CD4-positive, alpha-beta T cell treated with Interleukin-4 for 4 hours (primary cell): ENCODE results near the gene TLE4.
"Not testable (repeated sequence)": the region's sequence is repeated elsewhere in the genome, so short reads cannot be mapped to it uniquely, and the experiment has no call there.

Experiments
- DNase-seq: peaks from one replicate; pipeline ENCODE4 v3.0.0-alpha.2; 2020

The TLE4 gene

DNA sequence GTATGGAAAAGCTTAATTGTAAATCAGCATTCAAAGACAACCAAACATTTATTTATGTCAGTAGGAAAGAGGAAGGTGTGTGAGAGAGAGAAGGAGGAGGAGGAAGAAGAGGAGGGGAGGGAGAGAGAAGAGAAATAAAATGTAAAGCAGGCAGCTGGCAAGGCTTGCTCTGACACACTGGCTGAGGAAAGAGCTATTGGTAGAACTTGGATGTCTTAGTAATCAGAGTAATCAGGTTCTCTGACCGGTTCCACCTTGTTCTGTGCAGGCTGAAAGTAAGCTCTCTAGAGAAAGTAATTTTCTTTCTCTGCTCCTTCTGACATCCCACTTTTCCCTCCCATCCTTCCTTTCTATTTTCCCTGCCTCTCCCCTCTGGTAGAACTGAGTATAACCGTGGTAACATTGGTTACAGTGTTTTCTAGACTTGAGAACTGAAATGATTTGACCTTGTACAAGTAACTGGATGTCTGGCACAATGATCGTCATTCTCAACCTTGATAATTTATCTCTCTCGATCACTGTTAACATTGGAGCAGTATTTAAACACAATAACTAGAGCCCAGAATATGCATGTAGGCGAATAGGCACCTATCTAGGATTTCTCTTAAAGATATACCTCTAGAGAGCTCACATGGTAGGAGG lies 33.3 kb downstream of the TLE4 start:
- no peak for DNase-seq

DNA sequence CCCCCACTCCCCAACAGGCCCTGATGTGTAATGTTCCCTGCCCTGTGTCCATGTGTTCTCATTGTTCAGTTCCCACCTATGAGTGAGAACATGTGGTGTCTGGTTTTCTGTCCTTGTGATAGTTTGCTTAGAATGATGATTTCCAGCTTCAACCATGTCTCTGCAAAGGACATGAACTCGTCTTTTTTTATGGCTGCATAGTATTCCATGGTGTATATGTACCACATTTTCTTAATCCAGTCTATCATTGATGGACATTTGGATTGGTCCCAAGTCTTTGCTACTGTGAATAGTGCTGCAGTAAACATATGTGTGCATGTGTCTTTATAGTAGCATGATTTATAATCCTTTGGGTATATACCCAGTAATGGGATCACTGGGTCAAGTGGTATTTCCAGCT lies 34.8 kb downstream of the TLE4 start:
- DNase-seq: not testable (repeated sequence)

DNA sequence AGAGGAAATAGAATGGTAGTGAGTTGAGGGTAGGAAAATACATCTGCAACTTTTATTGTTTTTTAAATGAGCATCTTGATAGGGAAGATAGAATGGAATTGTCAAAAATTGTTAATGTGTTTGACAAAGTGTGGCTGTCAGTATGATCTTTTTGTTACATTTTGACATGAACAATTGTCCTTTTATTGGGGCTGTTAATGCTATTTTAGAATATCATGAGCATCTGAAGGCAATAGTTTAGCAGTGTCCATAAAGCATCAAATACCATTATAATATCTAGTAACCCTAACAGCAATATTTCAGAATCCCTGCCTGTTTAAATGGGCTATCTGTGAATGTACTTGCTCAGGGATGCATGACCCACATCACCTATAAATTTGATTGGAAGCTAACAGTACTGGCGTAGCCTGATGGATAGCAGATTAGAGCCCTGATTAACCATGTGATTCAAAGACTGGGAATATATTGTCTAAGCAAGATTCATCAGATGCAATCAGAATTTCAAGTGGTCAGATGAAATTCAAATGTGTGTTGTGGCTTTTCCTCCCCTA lies 37.8 kb downstream of the TLE4 start:
- no peak for DNase-seq

DNA sequence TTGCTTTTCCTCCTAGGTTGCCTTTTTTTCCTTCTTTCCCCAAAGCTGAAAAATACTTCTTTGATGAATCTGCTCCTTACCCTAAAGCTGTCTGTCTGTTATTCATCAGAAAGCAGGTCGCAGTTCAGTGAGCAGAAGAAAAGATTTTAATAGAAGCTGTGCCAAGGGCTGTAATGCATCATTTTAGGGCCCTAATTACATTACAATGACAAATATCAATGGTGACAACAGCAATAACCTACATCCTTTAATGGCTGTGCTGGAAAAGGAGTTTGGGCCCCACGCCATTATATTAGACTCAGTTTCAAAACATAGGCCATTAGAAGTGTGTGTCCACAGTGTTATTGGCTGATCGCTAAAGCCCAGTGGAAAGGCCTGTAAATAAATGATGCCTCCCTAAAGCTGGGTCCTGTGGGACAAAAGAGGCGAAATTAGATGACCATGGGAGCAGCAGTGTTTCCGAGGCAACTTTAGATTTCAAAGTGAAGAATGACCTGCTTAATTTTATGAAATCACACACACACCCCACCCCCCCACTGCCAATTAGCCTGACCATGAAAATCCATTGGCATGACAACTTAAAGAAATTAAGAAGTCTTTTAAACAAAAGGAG lies 38.4 kb downstream of the TLE4 start:
- no peak for DNase-seq

DNA sequence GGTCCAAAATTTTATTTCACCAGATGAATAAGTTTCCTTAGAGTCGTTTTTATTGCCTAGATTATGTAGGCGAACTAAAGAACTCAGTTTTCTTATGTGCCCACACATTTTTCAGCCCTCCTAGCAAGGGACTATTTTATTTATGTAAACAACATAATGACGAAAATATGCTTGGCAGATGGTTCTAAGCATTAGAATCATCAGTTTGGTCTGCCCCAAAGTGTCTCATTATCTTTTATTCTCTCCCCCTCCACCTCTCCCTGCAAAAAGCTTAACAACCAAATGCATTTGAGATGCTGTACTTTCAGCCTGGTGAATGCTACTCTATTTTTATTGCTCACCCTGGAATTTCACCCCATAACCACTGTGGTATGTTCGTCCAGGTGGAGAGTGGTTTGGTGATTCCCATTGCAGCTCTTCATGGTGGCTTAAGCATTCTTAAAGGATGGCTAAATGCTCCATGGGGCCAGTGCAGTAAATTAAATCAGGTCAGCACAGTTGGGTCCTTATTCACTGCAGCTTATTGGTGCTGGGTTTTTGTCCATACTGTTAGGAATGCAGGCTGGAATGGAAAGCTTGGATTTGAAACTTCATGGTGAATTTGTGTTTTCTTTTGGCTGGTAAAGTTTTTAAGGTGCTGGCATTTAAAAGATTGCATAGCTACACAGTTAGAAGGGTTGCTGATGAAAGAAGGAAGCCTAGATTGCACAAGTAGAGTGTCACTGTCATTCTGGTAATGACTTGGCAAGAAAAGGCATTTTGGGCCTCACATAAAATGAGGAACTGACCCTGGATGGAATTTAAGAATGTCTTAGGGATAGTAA lies 39.2 kb downstream of the TLE4 start:
- DNase-seq: peak; percentile 15

DNA sequence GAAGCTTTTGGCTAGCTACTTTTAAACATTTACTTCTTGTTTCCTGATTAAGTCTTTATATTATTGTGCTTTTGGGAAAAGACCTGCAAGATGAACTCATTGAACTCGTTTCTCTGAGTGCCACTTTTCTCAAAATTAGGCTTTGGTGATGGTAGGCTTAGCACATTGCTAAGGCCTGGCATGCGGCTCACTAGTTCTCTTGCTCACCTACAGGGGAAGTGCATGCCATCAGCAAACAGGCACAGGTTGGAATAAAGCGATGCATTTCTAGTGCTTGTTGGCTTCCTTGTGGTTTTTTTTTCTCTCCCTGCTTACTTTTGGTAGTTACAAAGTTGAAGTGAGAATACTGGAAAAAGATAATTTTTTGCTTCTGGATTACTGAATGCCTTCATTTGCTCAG lies 41.4 kb downstream of the TLE4 start:
- DNase-seq: no peak

DNA sequence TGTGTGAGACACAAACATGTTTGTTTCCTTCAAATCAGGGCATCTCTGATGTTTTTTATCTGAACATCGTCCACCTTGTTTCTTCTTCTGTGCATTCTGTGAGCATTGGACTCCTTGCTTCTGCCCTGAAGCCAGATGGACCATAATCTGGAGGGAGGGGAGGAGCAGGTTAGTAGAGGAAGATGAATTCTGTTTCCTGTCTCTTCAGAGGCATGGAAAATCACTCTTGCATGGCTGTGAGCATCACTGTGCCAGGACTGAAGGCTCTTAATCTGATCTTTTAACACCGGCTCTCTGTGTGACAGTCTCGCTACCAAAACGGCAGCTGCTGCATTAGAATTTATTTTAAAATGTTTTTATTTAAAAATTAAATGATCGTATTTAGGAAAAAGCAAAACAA lies 43.3 kb downstream of the TLE4 start:
- no peak for DNase-seq

DNA sequence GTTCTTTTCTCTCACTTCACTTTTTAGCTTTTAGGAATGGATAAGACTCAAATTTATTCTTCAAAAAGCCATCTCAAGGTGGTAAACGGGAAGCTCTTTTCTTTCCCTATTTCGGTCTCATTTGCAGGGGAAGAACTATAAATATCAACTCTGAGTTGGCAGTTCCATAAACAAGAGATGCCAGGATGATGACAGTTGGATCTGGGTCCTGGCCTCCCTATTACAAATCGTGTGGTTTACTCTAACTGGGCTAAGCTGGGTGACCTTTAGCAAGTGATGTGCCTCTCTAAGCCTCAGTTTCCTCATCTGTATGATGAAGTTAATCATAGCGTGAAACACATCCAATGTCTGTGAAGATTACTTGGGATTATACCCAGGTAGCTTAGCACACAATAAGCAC lies 44.2 kb downstream of the TLE4 start:
- no peak for DNase-seq

DNA sequence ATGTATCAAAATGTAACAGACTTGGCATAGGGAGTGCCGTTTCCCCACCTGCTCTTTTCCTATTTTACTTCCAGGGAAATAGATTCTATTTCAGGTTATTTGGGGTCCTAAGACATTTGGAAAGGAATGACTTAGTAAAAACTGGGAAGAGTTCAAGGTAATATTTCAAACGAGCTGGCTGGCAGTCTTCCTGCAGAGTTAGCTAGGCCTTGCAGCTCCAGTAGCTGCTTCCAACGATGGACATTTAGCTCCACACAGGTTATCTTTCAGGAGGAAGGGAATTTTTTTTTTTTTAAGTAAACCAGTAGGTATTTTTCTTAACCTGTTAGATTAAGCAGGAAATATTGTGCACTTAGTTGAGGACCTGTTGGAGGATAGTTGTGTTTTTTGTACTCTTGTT lies 45.2 kb downstream of the TLE4 start:
- no peak for DNase-seq

DNA sequence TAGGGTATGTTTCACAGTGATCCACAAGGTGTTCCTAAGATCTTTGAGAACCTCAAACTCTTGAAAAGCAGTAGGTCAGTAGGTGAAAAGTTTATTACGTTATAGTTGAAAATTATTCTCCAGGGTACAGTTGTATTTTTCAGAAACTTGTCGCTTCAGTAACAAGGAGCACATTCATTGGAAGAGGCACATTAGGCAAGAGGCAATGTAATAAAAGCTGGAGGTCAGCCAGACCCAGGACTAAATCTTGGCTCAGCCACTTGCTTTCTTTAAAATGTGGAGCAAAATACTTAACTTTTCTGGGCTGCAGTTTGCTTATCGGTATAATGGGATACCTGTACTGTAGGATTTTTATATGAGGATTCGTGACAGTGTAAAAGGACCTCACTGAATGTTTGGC lies 45.6 kb downstream of the TLE4 start:
- DNase-seq: no peak

DNA sequence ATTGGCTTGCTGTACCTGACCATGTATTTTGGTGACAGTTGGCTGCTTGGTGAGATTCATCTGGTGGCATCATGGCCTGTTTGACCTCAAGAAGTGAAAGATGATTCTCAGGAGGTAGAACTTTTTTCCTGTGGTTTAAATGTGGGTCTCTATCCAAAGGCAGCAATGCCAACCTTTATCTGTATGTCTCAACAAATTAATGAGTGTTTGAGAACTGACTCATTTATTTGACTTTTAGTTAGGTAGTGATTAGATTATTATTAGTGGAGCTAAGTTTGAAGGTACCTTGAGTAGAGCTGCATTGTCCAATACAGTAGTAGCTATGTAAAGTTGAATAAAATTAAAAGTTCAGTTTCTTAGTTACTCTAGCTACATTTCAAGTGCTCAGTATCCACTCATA lies 48.2 kb downstream of the TLE4 start:
- no peak for DNase-seq

DNA sequence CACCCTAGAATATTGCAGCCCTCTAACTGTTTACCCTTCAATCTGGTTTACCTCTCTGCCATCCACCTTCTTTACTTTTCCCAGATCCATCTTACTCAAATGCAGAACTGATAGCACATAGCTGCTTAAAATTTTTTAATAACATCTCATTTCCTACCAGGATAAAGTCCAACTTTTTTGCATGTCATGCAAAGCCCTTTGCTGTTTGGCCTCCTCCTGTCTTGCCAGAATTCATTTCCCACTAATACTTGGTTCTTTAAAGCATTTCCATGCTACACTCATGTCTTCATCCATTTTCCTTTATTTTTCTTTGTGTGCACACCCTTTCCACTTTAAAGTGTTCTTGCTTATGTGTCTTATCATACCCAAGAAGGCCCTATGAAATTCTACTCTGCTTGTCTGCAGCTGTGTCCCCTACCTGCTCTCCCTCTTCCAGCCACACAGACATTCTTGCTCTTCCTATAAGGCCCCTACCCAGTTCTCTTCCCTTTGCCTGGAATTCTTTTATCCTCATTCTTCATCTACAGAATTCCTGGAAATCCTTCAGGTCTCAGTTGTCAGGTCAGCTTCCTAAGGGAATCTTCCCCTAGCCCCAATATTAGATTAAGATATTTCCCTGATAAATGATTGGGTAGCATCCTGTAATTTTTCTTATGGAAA lies 50.3 kb downstream of the TLE4 start:
- no peak for DNase-seq

DNA sequence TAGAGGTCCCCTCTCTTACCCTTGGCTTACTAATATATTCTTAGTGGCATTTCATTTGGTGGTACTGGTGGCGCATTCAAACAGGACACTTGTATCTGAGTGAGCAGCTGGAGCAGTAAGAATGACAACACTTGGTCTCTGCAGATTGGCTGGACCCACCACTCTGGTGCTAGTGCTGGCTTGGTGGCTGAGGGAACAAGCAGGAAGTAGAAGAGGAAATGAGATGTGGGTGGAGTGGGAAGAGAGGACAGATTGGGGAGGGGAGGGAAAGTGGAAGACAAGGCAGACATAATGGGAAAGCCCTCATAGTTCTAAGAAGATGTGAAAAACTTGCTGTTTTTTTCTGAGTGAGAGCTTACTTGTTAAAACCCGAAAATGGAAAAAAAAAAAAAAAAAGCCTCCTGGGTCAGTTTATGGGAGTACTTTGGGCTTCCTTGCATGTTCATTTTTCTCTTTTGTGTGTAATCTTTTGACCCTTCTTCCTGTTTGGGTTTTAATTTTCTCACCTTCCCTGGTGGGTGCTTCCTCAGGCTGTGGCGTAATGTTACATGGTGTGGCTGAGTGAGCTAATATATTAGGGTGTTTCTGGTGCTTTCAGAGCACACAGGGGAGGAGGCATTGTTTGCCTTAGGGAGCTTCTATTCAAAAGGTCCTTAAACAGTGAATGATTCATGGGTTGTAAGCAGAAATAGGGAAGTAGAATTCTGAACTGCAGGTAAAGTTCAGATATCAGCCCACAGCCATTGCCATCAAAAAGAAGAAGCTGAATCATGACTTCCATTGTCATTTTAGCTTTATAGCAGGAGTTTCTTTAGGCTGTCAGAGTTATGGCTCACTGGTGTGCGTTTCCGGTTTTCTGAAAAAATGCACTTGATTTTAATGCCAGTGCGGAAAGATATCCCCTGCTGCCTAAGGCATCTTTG lies 52.3 kb downstream of the TLE4 start:
- peak; percentile 70 for DNase-seq

DNA sequence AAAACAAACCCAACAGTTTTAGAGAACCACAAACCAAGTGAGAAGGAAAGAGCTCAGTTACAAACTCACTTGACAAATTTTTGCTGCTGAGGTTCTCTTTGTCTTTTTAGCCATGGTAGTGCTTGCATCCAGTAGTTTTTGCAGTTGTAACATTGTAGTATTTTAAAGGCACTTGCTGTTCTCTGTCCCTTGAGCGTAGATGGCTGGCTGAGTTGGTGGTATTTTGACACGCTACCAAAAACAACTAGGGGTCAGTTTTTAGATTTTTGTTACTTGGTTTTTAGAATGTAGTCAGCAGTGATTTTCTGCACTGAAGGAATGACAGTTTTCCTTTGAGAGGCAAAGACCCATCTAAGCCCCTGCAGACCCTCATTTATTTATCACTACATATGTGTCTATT lies 58.0 kb downstream of the TLE4 start:
- DNase-seq: no peak

DNA sequence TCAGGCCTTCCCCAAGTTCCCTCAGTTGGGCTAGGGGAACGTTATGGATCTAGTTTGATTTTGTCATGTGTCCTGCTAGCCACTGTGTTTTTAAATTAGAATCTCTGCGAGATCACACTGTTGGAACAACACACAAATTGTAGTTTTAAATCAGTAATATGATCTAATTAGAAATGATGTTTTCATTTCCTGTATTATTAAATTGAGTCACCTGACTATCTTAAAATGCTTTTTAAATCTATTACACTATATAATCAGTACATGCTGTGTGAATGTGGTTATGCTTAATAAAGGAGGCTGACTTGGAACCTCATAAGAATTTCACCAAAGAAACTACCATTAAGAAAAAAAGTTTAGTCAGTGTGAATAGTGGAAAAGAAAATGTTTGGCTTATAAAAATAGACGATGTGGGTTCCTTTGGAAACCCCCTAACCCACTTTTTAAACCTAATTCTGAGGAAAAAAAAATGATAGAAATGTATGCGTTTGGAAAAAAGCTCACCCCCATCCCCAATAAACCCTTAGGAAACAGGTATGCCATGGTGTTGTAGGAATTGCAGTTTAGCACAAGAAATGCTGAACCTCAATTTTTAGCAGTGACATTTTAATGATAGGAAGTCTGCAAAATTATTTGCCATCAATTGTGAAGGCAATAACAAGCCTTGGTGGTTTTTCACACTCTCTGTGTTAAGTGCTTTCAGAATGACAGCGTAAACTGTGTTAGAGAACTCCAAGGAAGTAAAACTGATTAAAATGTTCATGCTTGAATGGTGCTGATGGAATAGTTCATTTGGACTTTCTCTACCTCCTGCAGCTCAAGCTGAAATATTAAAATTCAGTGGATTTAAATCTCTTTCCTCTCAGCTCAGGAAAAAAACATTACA lies 59.0 kb downstream of the TLE4 start:
- DNase-seq: peak; percentile 27

DNA sequence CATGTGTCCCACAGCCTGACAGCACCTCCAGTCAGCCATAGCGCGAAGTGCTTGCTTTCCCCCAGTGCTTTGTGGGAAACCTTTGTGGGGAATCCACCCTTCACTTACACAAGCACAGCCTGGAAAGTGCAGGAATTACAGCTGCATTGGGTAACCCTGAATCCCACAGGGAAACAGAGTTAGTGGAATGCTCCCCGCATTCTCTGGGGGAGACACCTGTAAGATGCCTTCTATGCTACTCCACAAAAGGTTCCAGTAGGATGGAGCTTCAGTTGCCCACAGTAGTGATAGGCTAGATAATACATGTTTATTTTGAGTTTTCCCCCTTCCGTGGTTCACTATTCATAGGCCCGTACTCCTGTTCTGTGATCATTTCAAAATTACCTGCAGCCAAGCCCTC lies 60.3 kb downstream of the TLE4 start:
- DNase-seq: no peak

DNA sequence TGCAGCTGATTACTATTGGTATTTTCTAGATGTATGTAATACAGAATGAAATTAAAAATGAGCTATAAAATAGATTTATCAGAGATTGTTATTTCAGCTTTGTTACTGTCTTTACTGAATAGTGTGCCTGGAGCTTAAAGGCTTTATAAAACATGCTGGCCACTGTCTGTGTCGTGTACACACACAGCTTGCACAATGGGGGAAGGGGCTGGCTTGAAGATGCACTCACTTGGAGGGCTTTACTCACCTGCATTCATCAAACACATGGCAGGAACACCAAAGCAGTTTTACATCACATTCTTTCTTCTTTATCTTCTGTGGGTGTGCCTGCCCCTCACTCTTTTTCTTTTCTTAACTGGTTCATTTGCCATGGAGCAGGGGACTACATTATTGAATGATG lies 60.9 kb downstream of the TLE4 start:
- no peak for DNase-seq

DNA sequence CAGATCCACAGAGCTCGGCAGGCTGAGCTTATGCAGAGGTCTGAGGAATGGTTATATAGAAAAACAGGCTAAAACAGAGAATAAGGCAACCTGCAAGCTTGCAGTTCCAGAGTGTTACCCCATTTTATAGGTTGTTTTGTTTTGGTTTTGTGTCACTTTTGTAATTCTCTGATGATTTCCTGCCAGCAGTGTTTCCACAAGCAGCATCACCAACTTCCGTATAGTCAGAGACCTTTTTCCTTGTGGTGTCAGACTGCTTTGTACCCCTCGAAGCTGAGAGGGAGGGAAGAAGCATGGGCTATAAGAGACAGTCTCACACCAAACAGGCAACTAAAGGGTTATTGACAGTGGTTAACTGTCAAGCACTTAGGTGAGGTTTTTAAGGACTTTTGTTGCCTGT lies 61.8 kb downstream of the TLE4 start:
- DNase-seq: peak; percentile 19

DNA sequence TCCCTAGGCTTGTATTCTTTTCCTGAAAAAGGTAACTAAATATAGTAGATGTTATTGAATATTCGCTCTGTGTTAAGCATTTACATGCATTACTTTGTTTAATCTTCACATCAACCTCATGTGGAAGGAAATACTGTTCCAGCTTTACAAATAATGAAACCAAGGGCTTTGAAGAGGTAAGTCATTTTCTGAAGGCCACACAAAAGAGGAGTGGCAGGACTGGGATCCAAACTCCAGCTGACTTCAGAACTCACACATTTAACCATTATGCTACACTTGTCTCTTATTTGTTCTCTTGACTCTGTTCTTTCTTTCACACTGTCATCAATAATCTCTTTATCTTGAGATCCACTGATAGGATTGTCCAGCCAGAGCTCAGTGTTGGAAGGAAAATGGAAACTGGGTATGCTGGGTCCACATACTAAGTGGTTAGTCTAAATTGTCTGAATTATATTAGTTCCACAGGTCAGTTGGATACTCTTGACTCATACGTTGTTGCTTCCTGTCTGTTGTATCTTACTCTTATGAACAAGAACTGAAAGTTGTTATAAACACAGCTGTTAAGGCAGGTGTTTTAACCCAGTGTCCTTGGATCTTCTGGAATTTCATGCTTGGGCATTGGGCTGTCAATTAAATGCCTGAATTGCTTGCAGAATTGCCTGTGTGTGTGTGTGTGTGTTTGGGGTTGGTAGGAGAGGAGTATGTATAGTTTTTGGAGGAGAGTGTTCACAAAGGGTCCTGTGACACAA lies 65.6 kb downstream of the TLE4 start:
- DNase-seq: no peak

DNA sequence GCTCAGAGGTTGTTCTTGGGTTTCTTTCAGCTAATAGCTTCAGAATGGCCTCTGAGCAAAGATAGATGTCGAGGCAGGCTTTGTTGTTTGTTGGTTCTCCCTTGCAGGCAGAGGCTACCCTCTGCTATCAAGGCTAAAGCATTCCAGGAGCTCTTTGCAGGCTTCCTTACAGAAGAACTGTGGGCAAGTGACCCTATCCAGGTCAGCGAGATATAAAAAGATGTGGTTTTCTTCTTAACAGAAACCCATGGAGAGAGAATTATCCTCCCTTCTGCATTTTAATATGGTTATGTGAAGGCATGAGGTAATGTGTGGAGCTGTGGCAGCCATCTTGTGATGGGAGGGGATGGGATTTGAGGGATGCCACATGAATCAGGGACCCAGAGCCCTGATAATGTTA lies 67.0 kb downstream of the TLE4 start:
- DNase-seq: no peak

DNA sequence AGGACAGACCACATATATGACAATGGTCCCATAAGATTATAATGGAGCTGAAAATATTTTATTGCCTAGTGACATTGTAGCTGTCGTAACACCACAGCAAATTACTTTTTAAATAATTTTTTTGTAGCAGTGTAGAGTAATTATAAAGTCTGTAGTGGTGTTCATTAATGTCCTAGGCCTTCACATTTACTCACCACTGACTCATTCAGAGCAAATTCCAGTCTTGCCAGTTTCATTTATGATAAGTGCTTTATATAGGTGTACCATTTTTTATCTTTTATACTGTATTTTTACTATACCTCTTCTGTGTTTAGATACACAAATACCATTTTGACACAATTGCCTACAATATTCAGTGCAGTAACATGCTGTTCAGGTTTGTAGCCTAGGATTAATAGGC lies 67.6 kb downstream of the TLE4 start:
- DNase-seq: no peak
